HG03558 (cell line): ENCODE data around the gene ADCYAP1R1.
"Not testable (repeated sequence)": the region's sequence is repeated elsewhere in the genome, so short reads cannot be mapped to it uniquely, and the experiment has no call there.

ENCODE experiments used
- ATAC-seq: cut with Tn5 transposase; IDR thresholded peaks from one replicate; pipeline ENCODE4 v1.9.1; 2021; ENCODE audit warnings: moderate number of reproducible peaks; ENCODE audit not compliant: unreplicated experiment; ENCODE audit errors: extremely low read depth

Gene ADCYAP1R1

GRCh38 chr7:31122649-31123058 is 70.5 kb downstream of the ADCYAP1R1 start:
- no peak for ATAC-seq

- no peak for ATAC-seq
These were observed 71.2 kb downstream of the ADCYAP1R1 start for GRCh38 chr7:31123321-31123720.

DNA sequence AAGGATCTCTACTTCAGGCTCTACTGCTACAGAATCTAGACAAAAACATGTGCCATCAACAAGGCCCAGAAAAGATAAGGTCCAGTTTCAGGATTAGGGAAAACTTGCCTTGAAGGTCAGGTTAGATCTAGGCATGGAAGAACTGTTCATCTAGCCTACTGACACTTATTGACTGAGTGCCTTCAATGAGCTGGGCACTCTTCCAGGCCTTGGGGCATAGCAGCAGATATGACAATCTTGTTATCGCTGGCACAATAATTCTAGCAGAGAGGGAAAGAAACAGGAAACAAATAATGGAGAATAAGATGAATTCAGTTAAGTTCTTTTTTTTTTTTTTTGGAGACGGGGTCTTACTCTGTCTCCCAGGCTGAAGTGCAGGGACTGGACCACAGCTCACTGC is 71.6 kb downstream of the ADCYAP1R1 start:
- ATAC-seq = no peak

- no peak for ATAC-seq
These were observed 73.1 kb downstream of the ADCYAP1R1 start for GRCh38 chr7:31125171-31125570.

DNA sequence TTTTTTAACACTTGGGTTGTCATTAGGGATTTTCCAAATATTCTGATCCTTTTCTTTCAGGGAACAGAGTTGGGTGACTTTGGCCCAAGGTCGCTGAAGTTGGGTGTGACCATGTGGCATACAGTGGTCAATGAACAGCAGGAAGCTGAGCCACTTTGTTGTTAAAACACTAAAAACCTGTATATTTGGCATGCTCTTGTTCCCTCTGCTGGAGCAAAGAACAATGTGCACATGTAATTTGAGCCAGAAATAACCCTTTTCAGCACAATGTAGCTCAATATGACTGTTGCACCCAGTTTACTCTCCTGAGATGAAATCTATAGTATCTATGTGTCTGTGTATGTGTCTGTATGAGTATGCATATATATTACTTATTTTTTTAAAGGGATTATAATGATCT is 74.9 kb downstream of the ADCYAP1R1 start:
- ATAC-seq = no peak

GRCh38 chr7:31129067-31129466 is 77.0 kb downstream of the ADCYAP1R1 start:
- no peak for ATAC-seq

GRCh38 chr7:31133497-31133896 is 81.4 kb downstream of the ADCYAP1R1 start:
- no peak for ATAC-seq

DNA sequence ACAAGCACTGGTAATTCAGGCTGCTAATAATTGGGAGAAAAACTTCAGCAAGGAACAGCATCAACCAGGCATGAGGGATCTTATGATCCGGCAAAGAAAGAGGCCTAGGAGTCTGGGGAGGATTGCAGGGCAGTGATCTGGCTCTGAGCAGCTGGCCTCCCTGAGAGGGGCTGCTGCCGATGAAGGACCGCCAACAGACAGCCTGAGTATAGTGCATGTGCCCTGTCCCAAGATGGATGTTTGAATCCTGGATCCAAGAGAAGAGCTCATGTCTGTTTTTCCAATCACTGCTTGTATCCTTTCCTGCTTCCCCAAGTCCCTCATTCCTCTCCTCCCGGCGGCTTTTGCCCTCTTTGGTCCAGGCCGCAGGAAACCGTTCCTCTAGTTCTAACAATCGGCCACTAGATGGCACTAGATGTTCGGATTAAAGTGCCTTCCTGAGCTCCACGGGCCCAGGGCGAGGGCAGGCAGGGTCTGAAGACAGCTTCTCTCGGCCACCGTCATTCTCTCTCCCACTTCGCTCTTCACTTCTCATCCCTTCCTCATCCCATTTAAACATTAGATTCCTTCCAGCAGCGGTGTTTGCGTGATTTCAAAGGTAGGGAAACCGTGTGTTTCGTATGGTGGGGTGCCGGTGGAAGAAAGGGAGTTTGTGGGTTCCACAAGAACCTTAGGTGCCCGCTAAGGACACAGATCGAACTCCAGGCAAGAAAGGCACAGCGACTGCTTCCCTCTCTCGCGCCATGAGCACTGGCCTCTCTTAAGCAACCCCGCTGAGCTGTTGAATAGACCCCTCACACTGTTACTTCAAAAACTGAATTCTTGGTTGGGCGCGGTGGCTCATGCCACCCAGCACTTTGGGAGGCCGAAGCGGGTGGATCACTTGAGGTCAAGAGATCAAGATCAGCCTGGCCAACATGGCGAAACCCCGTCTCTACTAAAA is 82.4 kb downstream of the ADCYAP1R1 start:
- no peak for ATAC-seq

DNA sequence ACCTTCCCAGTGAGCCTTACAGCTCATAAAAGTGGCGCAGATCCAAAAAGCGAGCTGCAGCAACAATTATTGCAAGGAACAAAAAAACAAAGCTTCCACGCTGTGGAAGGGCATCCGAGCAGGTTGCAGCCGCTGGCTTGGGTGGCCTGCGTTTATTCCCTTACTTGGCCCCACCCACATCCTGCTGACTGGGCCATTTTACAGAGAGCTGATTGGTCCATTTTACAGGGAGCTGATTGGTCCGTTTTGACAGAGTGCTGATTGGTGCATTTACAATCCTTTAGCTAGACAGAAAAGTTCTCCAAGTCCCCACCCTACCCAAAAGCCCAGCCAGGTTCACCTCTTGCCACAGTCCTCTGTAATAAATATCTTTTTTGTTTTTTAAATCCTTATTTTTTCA is 85.1 kb downstream of the ADCYAP1R1 start:
- no peak for ATAC-seq

DNA sequence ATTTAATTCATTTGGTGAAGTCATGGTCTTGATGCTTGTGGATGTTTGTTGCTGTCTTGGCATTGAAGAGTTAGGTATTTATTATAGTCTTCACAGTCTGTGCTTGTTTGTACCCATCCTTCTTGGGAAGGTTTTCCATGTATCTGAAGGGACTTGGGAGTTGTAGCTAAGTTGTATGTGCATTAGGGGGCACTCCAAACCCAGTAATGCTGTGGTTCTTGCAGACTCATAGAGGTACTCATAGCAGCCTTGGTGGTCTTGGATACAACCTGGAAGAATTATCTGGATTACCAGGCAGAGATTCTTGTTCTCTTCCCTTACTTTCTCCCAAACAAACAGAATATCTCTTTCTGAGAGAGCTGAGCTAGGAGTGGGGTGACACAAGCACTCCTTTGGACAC is 93.2 kb downstream of the ADCYAP1R1 start:
- no peak for ATAC-seq

DNA sequence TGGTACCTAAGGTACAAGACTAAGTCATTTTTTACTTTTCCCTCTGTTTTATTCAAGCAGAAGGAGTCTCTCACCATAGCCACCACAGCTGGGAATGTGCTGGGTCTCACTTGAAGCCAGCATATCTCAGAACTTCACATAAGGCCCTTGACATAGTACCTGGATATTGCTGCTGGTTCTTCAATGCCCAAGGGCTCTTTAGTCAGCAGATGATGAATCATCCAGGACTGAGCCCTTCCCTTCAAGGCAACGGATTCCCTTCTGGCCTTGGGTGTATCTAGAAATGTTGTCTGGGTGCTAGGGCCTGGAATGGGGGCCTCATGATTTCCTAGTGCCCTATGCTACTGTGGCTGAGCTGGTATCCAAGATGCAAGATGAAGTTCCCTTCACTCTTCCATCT is 93.9 kb downstream of the ADCYAP1R1 start:
- no peak for ATAC-seq

DNA sequence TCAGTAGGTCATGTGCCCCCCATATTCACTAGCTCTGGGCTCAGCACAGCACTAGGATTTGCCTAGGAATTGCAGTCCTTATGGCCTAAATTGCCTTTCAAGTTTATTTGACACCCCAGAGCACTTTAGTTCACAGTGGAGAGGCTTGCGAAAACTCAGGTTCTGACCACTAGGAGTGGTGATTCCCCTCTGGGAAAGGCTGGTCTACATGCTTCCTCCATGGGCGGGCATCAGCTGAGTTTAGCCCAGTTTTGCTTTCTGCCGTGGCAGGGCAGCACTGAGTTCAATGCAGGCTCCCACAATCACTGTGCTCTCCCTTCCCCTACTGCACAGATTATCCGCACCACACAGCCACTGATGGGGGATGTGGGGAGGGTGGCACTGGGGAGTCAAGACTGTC is 94.4 kb downstream of the ADCYAP1R1 start:
- ATAC-seq = no peak

DNA sequence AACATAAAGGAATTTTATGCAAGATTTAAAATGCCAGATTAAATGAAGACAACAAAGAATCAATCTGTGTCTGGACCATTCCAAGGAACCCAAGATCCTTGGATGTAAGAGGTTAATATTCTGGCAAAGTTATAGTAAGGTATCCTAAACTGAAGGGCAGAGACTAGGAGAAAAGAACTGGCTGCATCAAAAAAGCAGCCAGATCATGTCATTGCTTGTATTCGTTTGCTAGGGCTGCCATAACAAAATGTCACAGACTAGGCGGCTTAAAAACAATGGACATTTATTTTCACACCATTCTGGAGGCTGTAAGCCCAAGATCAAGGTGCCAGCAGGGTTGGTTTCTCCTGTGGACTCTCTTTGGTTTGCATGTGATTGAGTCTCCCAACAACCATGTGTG is 99.7 kb downstream of the ADCYAP1R1 start:
- ATAC-seq = no peak

- not testable (repeated sequence) for ATAC-seq
These were observed 101.2 kb downstream of the ADCYAP1R1 start for GRCh38 chr7:31153318-31153717.

DNA sequence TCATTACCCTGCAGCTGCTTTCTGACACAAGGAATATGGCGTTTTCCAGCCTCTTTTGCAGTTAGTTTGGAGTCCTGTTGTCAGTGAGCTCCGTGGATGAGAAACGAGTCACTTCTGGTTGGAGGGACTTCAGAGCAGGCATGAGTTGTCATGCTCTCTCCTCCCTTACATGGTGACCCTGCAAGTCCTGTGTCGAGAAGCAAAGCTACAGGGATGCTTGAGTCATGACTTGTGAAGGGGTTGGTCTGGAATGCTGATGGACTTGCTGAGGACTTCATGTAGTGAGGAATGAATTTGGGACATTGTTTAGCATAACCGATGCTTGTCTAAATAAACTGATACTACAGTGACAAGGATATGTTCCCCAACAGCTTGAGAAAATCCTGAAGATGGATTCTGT is 108.8 kb downstream of the ADCYAP1R1 start:
- no peak for ATAC-seq
